Measurements from ENCODE around the gene CDKL1.
A peak's percentile ranks its signal among the peaks of the same experiment; 100 is the strongest.
"Not testable (repeated sequence)": the region's sequence is repeated elsewhere in the genome, so short reads cannot be mapped to it uniquely, and the experiment has no call there.

CDKL1 gene

GRCh38 chr14:50321009-50321660 lies 75.5 kb downstream of the CDKL1 start:
- FAIRE-seq: peak; percentile 98

- no peak for FAIRE-seq
These were observed 76.4 kb downstream of the CDKL1 start for GRCh38 chr14:50320283-50320682.

GRCh38 chr14:50319721-50320120 lies 77.0 kb downstream of the CDKL1 start:
- FAIRE-seq: no peak

GRCh38 chr14:50319293-50319692 lies 77.4 kb downstream of the CDKL1 start:
- no peak for FAIRE-seq

GRCh38 chr14:50318031-50318626 lies 78.6 kb downstream of the CDKL1 start:
- peak; percentile 73 for FAIRE-seq

- FAIRE-seq: not testable (repeated sequence)
These were observed 82.6 kb downstream of the CDKL1 start for GRCh38 chr14:50314098-50314497.

GRCh38 chr14:50312734-50313054 lies 84.0 kb downstream of the CDKL1 start:
- FAIRE-seq: no peak

- FAIRE-seq: no peak
These were observed 84.5 kb downstream of the CDKL1 start, which contains the start of the genes DMAC2L and L2HGDH for GRCh38 chr14:50311972-50312733. Gene DMAC2L, plus strand, starts transcription at chr14:50312324. Its CDS starts 9,164 bp downstream, at chr14:50321488. Gene L2HGDH, minus strand, starts transcription at chr14:50312229. Its CDS starts 79 bp downstream, at chr14:50312150.

- no peak for FAIRE-seq
These were observed 85.2 kb downstream of the CDKL1 start for GRCh38 chr14:50311337-50311971.

GRCh38 chr14:50310445-50310844 lies 86.2 kb downstream of the CDKL1 start:
- FAIRE-seq: no peak

- no peak for FAIRE-seq
These were observed 88.2 kb downstream of the CDKL1 start for GRCh38 chr14:50308363-50308915.

- no peak for FAIRE-seq
These were observed 92.8 kb downstream of the CDKL1 start for GRCh38 chr14:50303744-50304471.

GRCh38 chr14:50301914-50302313 lies 94.8 kb downstream of the CDKL1 start:
- FAIRE-seq: no peak

GRCh38 chr14:50299585-50299984 lies 97.1 kb downstream of the CDKL1 start:
- no peak for FAIRE-seq

- FAIRE-seq: no peak
These were observed 106.4 kb downstream of the CDKL1 start for GRCh38 chr14:50290306-50290705.

GRCh38 chr14:50288146-50288545 lies 108.5 kb downstream of the CDKL1 start:
- FAIRE-seq: no peak

- FAIRE-seq: no peak
These were observed 110.8 kb downstream of the CDKL1 start for GRCh38 chr14:50285861-50286260.

Measured in islet of Langerhans (tissue), 1 donor.